GM21786 (cell line): ENCODE measurements around the gene SQSTM1.

Experiments used
- ATAC-seq: cut with Tn5 transposase; IDR thresholded peaks from one replicate; pipeline ENCODE4 v1.9.1; 2021; ENCODE audit not compliant: unreplicated experiment

SQSTM1 gene

GRCh38 chr5:179805529-179806249 is 15.0 kb upstream of the SQSTM1 start:
- peak; percentile 17 for ATAC-seq

DNA sequence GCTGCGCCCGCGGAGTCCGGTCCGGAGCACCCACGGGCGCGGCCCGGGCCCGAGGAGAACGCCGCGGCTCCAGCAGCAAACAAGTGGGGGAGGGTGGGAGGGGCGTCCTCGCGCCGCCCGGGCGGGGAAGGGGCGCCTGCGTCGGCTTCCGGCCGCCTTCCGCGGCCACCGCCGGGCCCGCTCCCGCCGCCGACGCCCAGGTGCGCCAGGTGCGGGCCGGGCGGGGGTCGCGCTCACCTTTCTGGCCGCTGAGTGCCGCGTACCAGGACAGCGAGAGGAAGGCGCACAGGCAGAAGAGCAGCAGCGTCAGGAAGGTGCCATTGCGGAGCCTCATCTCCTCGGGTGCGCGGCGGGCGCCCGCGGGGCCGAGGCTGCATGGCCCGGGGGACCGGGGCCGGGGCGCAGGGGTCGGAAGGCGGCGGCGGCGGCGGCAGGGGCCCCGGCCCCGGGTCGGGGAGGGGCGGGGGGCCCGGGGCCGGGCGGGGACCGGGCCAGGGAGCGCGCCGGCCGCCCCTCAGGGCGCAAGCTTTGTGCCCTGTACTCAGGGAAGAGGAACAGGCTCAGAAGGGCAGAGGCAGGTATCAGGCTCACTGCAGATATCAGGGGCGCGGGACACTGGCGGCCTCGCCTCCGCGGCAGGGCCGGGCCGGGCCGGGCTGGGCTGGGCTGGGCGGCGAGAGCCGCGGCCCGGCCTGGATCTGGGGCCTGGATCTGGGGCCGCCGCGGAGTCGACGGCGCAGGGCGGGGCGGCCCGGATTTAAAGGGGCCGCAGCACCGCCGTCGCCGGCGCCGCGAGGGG is 14.3 kb upstream of the SQSTM1 start, which contains the start of gene MGAT4B:
TSS of gene MGAT4B (minus strand) at position 617 of the 799 bp plus-strand sequence. CDS start at position 334, 283 bp downstream.
- ATAC-seq, result peak; percentile 56

DNA sequence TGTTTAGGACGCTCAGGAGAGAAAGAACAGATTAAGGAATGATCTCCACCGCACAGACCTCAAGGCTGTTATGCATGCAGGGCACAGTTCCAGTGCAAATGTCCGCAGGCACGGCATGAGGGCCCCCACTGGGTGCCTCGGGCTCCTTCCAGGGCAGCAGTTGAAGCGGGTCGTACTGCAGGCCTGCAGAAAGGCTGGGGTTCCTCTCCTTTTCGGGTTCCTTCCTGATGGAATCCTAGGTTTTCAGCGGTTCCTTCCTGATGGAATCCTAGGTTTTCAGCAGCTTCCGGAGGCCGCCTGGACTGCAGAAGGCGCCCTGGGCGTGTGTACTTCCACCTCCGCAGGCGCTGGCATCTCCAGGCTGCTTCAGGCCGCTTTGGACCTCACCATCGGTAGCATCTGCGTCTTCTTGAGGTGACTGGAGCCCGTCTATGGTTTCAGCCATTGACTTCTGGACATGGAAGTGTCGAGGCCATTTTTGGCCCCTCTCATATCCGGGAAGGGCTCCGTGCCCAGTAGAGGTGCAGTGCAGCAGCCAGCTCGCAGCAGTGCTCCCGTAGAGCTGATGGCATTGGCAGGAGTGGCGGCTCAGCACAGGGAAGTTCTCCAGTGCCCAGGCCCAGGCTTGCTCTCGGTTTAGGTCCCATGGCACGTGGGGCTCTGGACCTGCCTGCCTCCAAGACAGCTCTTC is 8.4 kb upstream of the SQSTM1 start:
- no peak for ATAC-seq

DNA sequence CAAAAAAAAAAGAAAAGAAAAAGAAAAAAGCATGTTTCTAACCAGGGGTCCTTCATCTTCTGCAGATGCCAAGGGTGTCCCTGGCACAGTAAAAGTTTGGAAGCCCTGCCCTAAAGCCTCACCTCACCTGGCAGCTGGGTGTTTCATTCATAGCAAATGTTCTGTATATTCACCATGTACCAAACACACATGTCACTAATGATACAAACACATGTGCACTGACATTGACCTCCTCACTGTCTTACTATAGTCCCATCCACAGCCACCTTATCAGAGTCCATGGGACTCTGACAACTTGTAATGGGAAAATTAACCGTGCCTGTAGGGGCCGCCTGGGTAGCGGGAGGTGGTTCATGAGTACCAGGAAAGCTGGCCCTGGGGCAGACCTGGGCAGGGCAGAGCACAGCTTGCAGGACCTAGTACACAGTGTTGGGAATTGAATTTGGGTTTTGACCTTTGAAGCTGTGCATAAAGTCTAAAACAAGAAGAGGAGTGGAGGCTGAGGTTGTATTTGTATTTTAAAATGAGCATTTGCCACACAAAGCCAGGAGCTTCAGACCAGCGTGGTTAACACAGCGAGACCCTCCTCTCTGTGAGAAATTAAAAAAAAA is 7.6 kb upstream of the SQSTM1 start:
- no peak for ATAC-seq

- no peak for ATAC-seq
Observed at GRCh38 chr5:179814090-179814489, 6.6 kb upstream of the SQSTM1 start.

DNA sequence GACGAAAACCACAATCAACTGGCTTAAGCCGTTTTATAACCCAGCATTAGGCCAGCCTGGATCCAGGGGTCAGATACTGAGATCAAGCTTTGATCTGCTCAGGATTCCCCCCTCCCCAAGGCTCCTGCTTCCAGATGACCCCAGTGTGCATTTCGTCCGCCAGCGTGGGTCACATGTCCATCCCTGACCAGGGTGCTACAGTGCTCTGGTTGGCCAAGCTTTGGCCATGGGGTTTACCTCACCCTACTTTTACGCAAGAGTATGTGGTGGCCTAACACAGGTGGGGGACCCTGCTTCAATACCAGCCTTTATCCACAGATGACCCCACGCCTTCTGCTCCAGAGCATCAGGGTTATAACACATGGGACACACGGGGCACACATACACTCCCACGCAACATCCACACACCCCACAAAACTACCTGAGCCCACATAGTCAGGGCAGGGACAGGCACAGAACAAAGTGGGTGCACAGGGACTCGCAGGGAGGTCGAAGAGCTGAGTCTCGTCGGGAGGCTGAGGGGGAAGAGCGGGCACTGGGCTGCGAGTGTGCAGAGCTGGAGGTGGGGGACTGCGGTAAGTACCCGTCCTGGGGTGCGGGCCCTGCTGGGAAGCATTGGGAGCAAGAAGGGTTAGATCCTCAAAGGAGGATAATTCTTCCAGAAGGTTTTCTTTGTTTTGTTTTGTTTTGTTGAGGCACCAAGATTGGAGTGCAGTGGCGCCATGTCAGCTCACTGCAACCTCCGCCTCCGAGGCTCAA is 5.0 kb upstream of the SQSTM1 start:
- no peak for ATAC-seq

- ATAC-seq, result no peak
Observed at GRCh38 chr5:179816401-179816795, 4.3 kb upstream of the SQSTM1 start.

GRCh38 chr5:179816796-179817469 is 3.8 kb upstream of the SQSTM1 start:
- ATAC-seq, result no peak

GRCh38 chr5:179817470-179817840 is 3.2 kb upstream of the SQSTM1 start:
- ATAC-seq, result no peak

GRCh38 chr5:179817890-179818745 is 2.6 kb upstream of the SQSTM1 start:
- ATAC-seq, result no peak

GRCh38 chr5:179818746-179819295 is 1.9 kb upstream of the SQSTM1 start:
- peak; percentile 64 for ATAC-seq

DNA sequence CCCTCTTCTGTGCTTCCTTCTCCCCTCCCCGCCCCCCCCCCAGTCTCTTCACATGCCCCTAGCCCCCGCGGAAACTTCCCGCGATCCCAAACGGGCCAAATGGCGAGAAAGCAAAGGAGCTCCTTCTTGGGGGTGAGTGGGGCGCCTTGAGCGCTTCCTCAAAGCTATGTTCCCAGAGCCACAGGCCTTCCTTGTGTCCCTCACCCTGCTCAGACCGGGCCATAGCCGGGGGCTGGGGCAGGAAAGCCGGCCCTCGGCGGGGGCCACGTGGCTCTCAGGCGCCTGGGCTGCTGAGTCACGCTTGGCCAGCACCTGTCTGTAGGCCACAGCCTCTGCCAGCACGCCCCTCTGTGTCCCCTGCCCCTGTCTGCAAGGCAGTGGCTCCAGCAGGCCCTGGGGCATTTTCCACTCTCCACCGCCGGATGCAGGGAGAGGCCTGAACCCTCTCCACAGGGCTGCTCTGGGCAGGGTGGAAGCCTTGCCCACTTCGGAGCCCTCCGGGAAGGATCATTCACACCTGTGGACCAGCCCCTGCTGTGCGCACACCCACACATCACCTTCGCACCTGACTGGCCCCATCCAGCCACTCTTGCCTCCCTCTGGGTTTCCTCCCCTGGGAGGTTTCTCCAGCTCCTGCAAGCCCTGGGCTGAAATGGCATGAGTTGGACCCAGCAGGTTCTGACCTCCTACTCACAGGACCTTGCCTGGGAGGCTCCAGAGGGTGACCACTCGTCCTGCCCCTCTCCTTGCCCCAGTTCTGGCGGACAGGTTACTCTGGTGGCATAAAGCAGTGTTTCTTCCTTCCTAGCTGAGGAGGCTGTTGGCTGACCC is 1.2 kb upstream of the SQSTM1 start:
- peak; percentile 18 for ATAC-seq

DNA sequence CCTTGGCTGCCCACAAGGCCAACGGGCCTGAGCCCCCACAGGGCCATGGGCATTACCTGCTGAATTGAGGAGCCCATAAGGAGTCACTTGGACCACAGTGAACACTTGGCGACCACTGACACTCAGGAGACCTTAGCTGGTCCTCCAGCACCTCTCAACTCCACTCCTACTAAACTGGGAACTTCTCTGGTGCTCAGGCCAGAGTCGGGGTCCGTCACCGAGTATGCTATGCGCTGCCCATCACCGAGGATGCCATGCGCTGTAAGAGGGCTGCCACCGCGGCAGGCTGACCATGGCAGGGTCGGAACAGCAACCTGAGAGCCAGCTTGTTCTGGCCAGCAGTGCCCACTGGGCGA is 600 bp upstream of the SQSTM1 start:
- no peak for ATAC-seq

DNA sequence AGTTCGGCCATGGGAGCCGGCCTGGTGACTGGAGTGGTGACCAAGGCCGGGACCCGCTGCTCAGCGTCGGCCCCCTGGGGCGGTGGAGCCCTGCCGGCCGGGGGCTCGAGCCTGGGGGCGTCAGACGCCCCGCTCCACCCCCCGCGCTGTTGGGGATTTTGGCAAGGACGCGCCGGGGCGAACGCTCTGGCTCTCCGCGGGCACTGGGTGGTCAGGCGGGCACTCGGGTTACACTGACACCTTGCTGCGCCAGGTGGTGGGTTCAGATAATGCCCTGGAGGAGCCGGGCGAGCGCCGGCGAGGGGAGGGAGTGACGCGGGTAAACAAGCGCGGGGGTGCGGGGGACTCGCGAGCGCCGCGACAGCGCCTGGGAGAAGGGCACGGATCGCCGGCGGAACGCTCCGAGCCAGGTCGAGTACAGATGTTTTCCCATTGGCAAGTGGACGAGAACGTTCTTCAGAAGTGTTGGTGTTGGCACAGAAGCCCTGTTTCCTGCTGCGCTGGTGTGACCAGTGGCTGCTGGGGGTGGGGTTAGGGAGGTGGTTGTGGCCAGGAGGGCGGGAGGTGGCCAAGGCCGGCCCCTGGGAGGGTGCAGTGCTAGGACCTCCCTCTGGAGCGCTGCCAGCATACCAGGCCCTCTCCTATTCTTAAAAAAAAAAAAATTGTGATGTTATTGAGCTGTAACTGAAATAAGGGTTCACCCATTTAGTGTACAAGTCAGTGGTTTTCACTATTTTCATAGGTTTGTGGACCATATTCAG is 773 bp downstream of the SQSTM1 start:
- peak; percentile 38 for ATAC-seq

- no peak for ATAC-seq
Observed at GRCh38 chr5:179822059-179822432, 1.3 kb downstream of the SQSTM1 start.

GRCh38 chr5:179822444-179822990 is 1.8 kb downstream of the SQSTM1 start:
- no peak for ATAC-seq
